Activated T-cell treated with anti-CD3 and anti-CD28 coated beads for 24 hours (primary cell): ENCODE results near the gene ITSN1.

Experiments used
- DNase-seq: peaks from one replicate; pipeline ENCODE4 v3.0.0-alpha.2; 2020; ENCODE audit warnings: low read depth

Gene ITSN1

DNA sequence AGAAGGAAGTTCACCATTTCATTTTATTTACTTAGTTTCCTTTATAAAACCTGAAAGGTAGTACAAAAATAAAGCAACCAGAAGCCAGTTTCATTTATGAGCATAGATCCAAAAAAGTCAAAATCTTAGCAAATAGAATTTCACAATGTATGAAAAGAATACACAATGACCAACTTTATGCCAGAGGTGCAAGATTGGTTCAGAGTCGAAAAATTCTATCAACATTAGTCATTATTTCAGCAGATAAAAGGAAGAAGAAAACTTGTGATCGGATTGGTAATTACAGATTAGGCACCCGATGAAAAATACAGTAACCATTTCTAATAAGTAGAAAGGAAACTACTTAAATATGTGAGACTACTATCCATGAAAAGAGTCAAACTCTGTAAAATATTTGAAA is 89.1 kb downstream of the ITSN1 start:
- DNase-seq: no peak

DNA sequence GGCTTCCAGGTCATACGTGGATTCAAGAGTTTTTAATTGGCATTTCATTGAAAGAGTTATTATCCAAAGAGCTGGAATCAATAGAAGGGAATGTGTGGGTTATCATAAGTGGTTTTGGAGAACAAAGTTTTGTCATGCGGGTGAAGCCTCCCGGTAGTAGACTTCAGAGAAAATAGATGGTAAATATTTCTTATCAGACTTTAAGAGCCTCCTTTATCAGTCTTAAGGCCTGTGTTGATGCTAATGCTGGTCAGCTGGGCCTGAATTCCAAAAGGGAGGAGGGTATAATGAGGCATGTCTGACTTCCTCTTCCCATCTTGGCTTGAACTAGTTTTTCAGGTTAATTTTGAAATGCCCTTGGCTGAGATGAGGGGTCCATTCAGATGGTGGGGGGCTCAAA is 89.7 kb downstream of the ITSN1 start:
- DNase-seq: no peak

DNA sequence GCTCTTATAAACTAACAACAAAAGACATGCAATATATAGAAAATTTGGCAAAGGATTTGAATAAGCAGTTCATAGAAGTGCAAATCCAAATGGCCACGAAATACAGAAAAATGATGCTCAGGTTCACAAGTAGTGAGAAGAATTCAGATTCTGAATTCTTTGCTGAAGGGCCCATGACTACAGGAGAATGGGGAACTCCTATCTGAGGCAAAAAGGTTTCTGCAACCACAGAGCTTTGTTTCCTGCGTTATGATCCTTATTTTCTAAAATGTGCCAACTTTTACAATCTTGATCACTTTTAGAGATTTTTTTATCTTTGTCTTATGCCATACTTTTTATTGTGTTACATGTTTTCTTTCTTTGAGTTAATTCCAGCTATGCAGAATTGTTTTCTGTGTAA is 91.3 kb downstream of the ITSN1 start:
- DNase-seq: no peak

DNA sequence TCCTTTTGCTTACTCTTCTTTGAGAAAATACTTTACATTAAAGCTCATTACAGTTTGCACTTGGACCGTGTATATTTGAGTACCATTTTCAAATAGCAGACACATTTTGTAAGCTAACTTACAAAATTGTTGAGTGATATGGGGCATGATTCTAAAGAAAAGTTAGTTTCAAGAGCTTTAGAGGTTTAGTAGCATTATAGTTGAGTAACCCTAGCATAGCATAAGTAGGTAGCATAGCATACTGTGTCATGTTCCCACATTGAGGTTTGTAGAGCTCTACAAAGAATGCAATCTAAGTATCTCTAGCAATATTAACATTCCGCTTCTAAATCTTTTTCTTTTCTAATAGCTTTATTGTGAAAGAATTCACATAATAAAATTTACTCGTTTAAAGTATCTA is 92.0 kb downstream of the ITSN1 start:
- DNase-seq: no peak

DNA sequence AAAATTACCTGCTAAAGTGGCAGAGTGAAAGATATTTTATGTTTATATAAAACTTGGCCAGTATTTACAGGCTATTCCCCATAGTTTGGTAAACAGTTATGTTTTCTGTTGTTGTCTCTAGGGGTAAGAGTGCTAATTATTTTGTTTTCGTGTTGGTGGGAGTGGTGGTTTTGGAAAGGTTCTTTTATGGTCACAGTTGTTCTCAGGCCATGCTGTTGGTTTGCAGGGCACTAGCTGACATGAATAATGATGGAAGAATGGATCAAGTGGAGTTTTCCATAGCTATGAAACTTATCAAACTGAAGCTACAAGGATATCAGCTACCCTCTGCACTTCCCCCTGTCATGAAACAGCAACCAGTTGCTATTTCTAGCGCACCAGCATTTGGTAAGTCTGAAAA is 92.5 kb downstream of the ITSN1 start:
- no peak for DNase-seq

DNA sequence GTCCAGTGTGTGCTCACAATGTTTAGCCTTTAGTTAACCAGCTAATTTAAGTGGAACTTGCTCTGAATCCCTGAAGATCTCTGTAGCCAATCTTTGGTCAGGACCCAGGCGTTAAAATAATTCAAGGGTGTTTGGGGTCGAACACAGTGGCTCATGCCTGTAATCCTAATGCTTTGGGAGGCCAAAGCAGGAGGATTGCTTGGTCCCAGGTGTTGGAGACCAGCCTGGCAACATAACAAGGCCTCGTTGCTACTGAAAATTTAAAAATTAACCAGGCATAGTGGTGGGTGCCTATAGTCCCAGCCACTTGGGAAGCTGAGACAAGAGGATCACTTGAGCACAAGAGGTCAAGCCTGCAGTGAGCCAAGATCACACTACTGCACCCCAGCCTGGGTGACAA is 94.3 kb downstream of the ITSN1 start:
- no peak for DNase-seq

DNA sequence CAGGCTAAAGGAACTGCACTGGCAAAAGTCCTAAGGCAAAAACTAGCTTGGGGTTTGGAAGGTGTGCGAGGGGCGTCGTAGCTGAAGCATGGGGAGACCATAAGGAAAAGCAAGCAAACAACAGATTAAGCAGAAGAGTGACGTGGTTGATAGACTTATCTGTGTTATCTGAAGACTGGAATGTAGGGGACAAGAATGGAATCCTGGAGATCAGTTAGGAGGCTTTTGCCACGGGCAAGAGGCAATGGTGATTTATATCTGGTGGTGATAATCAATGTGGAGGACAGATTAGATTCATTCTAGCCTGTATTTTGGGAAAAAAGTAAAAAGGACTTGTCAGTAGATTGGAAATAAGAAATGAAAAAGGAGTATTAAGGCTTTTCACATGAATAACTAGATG is 97.4 kb downstream of the ITSN1 start:
- no peak for DNase-seq

DNA sequence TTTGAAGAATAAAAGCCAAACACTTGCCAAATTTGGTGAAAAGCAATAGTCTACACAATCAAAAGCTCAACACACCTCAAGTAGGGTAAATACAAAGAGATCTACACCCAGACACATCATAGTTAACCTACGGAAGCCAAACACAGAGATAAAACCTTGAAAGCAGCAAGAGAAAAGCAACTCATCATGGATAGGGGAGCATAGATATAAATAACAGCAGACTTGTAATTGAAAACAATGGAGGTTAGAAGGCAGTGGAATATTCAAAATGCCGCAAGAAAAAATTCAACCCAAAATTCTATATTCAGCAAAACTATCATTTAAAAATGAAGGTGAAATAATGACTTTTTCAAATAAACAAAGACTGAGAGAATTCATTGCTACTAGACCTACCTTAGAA is 105.1 kb downstream of the ITSN1 start:
- no peak for DNase-seq

DNA sequence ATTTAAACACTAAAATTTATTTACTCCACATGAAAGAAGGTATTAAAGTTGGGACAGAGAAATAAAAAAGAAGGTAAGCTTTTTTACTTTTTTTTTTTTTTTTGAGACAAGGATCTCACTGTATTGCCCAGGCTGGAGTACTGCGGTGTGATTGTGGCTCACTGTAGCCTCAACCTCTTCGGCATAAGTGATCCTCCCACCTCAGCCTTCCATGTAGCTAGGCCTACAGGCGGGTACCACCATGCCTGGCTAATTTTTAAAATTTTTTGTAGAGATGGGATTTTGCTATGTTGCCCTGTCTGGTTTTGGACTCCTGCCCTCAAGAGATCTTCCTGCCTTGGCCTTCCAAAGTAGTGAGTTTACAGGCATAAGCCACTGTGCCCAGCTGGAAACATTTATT is 106.6 kb downstream of the ITSN1 start:
- no peak for DNase-seq

DNA sequence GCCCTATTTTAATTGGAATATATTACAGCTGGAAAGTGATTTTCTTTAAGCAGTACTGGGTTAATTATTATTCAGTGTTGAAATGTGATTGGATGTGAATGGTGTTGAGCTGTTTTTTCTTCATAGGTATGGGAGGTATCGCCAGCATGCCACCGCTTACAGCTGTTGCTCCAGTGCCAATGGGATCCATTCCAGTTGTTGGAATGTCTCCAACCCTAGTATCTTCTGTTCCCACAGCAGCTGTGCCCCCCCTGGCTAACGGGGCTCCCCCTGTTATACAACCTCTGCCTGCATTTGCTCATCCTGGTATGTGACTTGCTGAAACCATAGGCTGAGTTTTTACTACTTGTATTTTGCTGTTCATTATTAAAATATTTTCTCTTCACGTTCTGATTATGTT is 107.7 kb downstream of the ITSN1 start:
- DNase-seq: no peak

DNA sequence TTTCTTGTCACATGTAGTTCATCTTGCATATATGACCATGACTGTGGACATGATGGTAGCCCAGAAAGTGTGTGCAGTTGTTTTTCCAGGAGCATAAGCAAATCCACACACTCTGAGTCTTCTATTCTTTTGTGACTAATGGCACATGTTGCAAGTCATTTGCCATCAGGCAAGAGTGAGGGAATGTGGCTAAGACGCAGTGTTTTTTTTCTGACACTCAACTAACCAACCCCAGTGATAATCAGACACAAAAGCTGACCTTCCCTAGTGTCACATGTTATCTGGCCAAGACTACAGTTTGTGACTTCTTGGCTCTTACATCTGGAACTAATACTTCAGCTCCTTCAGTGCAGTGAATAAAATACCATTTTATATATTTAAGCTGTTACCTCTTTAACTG is 108.8 kb downstream of the ITSN1 start:
- no peak for DNase-seq

DNA sequence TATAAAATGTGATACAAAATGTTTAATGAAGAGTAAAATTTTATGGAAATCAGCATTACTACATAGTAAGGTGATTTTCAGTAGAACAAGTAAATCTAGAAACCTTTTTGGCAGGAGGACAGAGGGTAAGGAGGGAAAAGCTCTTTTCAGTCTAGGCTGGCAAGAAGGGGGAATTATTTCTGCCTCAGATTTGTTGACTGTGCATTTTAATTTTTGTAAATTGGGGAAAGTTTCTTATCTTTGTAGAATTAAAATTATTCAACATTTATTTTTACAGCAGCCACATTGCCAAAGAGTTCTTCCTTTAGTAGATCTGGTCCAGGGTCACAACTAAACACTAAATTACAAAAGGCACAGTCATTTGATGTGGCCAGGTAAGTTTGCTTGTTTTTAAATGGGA is 109.2 kb downstream of the ITSN1 start:
- no peak for DNase-seq

DNA sequence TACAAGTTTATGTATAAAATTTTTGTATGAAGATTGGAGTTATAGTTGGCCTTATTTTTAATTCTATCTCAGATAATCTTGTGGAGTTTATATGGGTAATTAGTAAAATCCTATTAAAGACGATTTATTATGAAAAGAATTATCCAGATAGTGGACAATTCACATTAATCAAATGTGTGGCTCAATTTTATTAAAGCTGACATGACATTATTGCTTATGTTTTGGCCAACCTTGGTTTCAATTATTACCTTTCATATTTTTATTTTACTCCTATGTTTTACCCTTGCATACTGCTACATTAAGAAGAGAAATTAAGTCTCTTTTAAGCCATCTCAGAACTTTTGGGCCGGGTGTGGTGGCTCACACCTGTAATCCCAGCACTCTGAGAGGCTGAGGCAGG is 110.0 kb downstream of the ITSN1 start:
- no peak for DNase-seq

DNA sequence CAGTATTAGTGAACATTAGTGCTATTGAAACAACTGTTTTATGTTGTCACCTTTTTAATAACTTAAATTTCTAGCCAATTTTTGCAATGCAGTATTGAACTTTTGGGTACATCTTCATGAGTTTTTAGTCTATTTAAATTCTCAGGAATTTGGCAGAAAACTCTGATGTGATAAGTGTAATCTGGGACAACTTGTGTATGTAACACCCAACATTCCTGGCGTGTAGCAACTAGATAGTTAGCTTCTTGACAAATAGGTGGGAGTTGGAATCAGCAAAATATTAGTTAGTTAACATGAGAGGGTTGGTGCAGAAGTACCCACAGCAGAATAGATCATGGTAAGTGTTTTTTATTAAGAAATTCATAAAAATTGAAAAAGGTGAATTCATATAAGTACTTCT is 111.6 kb downstream of the ITSN1 start:
- DNase-seq: no peak

DNA sequence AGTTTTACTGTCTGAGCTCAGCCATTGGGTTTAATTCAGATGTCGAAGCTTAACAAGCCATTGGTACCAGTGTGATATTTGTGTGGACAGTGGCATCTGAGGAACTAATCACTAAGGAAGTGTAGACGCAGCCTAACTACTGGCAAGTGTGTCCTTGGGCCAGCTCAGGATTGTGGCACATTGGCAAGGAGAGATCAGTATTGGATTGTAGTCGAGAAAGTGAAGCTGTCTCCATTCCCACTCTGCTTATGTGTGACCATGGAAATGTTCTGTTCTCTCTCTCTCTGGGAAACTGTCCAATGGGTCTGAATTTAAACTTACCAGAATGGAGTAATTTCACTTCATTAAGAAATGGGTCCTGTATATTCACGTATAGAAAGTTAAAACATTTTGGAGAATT is 112.2 kb downstream of the ITSN1 start:
- DNase-seq: no peak

DNA sequence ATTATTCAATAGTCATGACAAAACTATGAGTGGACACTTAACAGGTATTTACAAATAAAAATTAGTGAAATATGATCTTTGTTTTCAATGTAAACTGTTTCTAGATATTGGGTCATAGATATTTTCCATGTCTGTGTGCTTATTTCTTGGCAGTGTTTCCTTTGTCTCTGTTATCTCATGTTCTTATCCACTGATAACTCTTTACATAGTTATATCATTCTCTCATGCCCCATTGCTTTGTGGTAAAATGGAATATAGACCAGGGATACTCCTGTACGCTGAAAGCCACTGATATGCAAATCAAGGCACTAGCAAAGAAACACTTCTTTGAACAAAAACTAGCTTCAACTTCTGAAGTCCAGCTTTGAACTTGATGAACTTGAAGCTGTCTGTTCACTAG is 113.1 kb downstream of the ITSN1 start:
- no peak for DNase-seq

DNA sequence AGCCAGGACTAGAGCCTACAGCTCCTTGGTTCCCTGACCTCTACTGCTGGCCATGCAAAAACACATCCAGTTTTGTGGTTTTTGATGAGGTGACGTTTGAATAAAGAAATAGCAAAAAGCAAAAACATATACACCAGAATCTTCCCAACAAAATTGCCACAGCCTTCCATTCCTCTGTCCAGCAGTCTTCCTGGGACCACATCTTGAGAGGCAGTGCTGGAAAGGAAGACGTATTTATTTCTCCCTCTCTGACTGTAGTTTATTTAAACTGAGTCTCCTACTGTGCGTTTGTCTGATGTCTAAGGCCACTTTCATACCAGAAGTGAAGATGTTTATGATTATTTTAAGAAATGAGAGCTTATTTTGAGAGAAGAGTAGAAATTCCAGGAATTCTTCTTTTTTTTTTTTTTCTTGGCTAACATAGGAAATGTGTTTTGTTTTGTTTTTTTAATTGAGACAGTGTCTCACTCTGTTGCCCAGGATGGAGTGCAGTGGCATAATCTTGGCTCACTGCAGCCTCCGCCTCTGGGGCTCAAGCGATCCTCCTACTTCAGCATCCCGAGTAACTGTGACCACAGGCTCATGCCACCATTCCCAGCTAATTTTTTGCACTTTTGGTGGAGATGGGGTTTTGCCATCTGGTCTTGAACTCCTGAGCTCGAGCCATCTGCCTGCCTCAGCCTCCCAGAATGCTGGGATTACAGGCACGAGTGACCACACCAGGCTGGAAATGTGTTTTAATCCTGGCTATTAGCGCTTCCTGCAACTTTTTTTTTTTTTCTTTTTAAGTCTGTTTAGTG is 118.5 kb downstream of the ITSN1 start:
- DNase-seq: no peak

DNA sequence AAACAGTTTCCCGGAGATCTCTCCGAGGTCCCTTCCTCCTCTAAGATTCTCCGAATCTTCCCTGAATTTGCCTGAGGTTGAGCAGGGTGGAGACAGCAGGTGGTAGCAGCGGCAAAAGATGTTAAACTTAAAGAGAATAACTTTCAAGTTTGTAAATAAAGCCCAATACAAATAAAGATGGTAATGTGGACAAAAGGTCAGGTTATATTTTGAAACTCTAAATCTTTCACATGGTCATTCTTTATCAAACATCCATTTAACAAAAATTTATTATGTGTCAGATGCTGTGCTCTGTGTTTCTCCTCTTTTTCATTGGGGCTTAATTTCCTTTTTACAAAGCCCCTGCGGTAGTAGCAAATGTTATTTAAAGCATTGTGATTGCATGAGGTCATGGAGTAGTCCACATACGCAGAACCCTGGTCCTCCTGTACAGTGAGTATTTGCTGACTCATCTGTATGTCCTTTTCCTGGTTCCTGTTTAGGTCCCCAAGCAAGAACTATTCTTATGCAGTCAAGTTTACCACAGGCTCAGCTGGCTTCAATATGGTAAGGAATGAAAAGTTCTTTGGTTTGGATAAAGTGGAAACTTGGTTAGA is 119.2 kb downstream of the ITSN1 start:
- no peak for DNase-seq

DNA sequence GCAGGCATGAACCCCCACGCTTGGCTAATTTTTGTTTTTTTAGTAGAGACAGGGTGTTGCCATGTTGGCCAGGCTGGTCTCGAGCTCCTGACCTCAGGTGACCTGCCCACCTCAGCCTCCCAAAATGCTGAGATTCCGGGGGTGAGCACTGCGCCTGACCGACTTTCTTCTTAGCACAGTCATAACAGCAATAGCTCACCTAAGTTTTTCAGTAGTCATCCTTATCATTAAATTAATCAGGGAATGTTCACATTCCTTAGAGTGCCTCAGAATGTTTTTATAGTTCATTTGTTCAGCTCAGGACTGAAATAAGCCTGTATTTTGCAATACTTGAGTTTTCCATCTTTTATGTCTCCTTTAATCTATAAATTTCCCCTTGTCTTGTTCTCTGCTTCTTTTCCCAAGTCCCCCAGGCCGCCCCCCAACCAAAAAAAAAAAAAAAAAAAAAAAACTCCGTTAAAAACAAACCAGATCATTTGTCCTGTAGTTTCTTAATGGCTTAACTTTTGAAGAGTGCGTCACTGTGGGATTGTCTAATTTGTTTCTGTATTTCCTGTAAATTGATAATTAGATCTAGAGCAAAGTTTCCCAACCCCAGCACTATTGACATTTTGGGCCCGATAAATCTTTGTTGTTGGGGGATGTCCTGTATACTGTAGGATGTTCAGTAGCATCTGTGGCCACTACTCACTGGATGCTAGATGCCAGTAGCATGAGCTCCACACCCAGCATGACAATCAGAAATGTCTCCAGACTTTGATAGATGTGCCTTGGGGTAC is 120.7 kb downstream of the ITSN1 start:
- no peak for DNase-seq

DNA sequence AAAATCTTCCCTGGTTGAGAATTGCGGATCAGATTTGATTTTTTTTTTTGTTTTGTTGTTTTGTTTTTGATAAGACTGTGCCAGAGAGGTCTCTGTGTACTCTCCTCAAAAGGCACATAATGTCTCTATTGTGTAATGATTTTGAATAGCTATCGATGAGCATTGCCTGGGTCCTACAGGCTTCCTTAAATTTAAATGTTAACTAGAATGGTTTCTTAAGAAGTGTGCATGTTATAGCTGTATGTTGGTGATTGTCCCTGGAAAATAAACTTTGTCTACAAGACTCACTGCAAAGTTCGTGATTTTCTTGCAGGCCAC is 121.2 kb downstream of the ITSN1 start:
- DNase-seq: no peak

DNA sequence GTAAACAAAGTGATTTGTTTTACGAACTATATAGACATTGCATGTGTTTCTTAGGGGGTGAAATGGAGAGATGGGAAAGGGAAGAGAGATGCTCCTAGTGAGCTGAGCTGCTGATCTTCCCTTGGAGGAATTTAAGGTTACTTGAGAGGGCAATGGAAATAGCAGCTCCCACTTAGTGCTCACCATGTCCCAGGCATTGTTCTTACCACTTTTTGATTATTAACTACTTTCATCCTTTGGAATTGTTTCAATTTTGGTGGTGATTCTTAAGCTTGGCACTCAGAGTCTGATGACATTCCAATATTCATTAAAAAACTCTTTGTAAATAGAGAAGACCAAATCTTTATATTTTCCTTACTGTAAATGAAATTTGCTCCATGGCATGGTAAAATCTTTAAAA is 124.9 kb downstream of the ITSN1 start:
- no peak for DNase-seq

DNA sequence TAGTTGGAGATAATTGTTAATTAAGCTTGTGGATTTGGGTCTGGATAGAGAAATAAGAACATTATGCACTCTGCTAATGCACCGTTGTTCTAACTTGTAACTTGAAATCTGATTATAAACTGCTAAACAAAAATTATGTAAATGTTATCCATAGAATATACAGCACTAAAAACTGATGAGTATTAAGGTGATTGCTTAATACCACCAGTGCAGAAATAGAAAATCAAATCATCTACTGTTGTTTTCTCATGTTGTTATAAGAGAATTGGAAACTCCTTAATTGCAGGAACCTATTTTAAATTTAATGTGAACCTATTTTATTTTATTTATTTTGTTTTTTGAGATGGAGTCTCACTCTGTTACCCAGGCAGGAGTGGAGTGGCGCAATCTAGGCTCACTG is 125.7 kb downstream of the ITSN1 start:
- DNase-seq: no peak

DNA sequence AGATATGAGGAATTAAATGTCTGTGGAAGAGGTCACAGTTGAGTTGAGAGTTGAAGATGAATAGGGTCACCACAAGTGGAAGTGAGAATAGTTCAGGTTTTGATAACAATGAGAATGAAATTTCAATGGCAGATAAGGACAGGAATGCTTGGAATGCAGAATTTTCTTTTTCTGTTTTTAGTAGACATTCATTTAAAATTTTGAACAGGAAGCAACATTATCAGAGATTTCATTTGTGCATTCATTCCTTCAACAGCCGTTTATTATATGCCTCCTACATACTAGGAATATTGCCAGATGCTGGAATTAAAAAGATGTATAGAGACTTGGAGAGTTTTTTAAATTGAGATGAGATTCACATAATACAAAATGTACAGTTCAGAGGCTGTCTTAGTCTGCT is 126.8 kb downstream of the ITSN1 start:
- DNase-seq: no peak

DNA sequence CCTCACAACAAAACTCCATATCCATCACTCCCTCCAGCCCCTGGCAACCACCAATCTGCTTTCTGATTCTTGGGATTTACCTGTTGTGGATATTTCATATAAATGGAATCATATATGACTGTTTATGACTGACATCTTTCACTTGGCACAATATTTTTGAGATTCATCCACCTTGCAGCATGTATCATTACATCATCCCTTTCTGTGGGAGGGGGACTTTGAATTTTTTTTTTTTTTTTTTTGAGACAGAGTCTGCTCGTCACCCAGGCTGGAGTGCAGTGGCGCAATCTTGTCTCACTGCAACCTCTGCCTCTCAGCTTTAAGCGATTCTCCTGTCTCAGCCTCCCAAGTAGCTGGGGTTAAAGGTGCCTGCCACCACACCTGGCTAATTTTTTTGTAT is 128.2 kb downstream of the ITSN1 start:
- no peak for DNase-seq
